ENCODE results near the gene ADA. TPM values are rescaled to one million over a fixed set of nuclear protein-coding genes. Genes with fewer than 3 reads are reported as not detected.

Gene ADA
- total RNA-seq, 1 donor from 2014 or later: 67.5 TPM

GRCh38 chr20:44633872-44634600 lies 17.5 kb downstream of the ADA start:
- Histone ChIP-seq H3K4me3 (ENCODE audit: insufficient read depth, low read depth, low read length) (no peak overlapping the region), H3K27me3 (ENCODE audit: insufficient read depth, low read length) (no peaks in the 10 kb centered on the region), H3K9me3 (ENCODE audit: insufficient read depth, low read depth, low read length) (no peaks in the 10 kb centered on the region), H3K79me2 (ENCODE audit: insufficient read depth, low read length) (no peaks in the 10 kb centered on the region), H3K4me1 (ENCODE audit: insufficient read depth, low read length) (no peaks in the 10 kb centered on the region), H3K9ac (ENCODE audit: low read length) (no peak overlapping the region), H3K4me2 (ENCODE audit: low read length) (no peak overlapping the region), H3K36me3 (ENCODE audit: insufficient read depth, low read length) (no peaks in the 10 kb centered on the region), H4K20me1 (ENCODE audit: insufficient read depth, low read length) (no peaks in the 10 kb centered on the region), H3K27ac (ENCODE audit: low read depth, low read length) (no peak overlapping the region), H2AFZ (ENCODE audit: low read depth, low read length) (no peak overlapping the region)
- H3K27ac Mint-ChIP-seq (ENCODE audit: unreplicated experiment): no peak overlapping the region
- H3K27me3 Mint-ChIP-seq (ENCODE audit: low read depth, unreplicated experiment): no peaks in the 10 kb centered on the region
- peaks cover 5% of the 10 kb centered on the region for H3K9me3 Mint-ChIP-seq (ENCODE audit: unreplicated experiment)
- FAIRE-seq (no peak), DNase-seq (ENCODE audit: low read depth) (no peak)
- H3K4me1 Mint-ChIP-seq (ENCODE audit: low read depth, unreplicated experiment): no peaks in the 10 kb centered on the region
- TF ChIP-seq EZH2 (IDR thresholded peaks at IDR 0.05; ENCODE audit: insufficient read depth, low read length) (no peak), CTCF (IDR thresholded peaks at IDR 0.05; ENCODE audit: insufficient read depth, low read depth, low read length) (no peak)
- H3K36me3 Mint-ChIP-seq (ENCODE audit: low read depth, unreplicated experiment): peaks cover 20% of the 10 kb centered on the region
- no peak overlapping the region for H3K4me3 Mint-ChIP-seq (ENCODE audit: unreplicated experiment)

GRCh38 chr20:44633187-44633810 lies 18.2 kb downstream of the ADA start:
- Mint-ChIP-seq H3K9me3 (ENCODE audit: unreplicated experiment) (no peaks in the 10 kb centered on the region), H3K27me3 (ENCODE audit: low read depth, unreplicated experiment) (no peaks in the 10 kb centered on the region), H3K4me1 (ENCODE audit: low read depth, unreplicated experiment) (no peaks in the 10 kb centered on the region), H3K4me3 (ENCODE audit: unreplicated experiment) (no peak overlapping the region), H3K27ac (ENCODE audit: unreplicated experiment) (no peak overlapping the region), H3K36me3 (ENCODE audit: low read depth, unreplicated experiment) (peaks cover 18% of the 10 kb centered on the region)
- Histone ChIP-seq H3K79me2 (ENCODE audit: insufficient read depth, low read length) (no peaks in the 10 kb centered on the region), H3K36me3 (ENCODE audit: insufficient read depth, low read length) (no peaks in the 10 kb centered on the region), H3K27ac (ENCODE audit: low read depth, low read length) (no peak overlapping the region), H3K9ac (ENCODE audit: low read length) (no peak overlapping the region), H2AFZ (ENCODE audit: low read depth, low read length) (no peak overlapping the region), H3K4me3 (ENCODE audit: insufficient read depth, low read depth, low read length) (no peak overlapping the region), H3K4me1 (ENCODE audit: insufficient read depth, low read length) (no peaks in the 10 kb centered on the region), H4K20me1 (ENCODE audit: insufficient read depth, low read length) (no peaks in the 10 kb centered on the region), H3K4me2 (ENCODE audit: low read length) (no peak overlapping the region), H3K27me3 (ENCODE audit: insufficient read depth, low read length) (no peaks in the 10 kb centered on the region), H3K9me3 (ENCODE audit: insufficient read depth, low read depth, low read length) (no peaks in the 10 kb centered on the region)
- no peak for FAIRE-seq
- no peak for DNase-seq (ENCODE audit: low read depth)
- no peak for TF ChIP-seq CTCF (IDR thresholded peaks at IDR 0.05; ENCODE audit: insufficient read depth, low read depth, low read length)
- no peak for TF ChIP-seq EZH2 (IDR thresholded peaks at IDR 0.05; ENCODE audit: insufficient read depth, low read length)
